Measurements from ENCODE around the gene ZNF860. TPM values are rescaled to one million over a fixed set of nuclear protein-coding genes. Genes with fewer than 3 reads are reported as not detected.

Gene ZNF860
- polyA plus RNA-seq, 1 of the 3 experiments (the other 2 are of a cell fraction): not detected

DNA sequence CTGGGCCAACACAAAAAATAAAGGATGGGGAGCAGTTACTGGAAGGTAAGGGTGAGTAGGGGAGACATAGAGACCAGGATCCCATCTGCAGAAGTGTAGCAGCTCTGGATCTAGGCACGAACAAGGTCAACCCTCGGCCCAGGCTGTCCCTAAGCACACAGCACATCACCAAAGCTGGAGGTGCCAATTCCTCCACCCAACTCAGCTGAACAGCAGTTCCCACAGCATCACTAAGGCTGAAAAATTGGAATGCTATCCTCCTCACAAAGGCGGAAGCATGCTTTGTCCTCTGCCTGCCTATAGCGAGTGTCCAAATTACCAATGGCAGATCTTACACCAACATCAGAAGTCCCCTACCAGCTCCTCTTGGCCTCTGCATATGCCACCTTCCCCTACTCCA lies 34.4 kb upstream of the ZNF860 start:
- Histone ChIP-seq H3F3A (replicated peaks; ENCODE audit: insufficient read depth) (no peaks in the 10 kb centered on the region), H3K36me3 (replicated peaks in 1 of 2; ENCODE audit: control insufficient read depth in 1 of 2, insufficient read depth in 2 of 2, low read length in 1 of 2) (no peaks in the 10 kb centered on the region), H3K4me2 (no peak overlapping the region), H3K79me2 (ENCODE audit: insufficient read depth) (no peaks in the 10 kb centered on the region), H4K20me1 (ENCODE audit: insufficient read depth) (no peaks in the 10 kb centered on the region), H3K9me2 (no peaks in the 10 kb centered on the region), H3K27ac (ENCODE audit: low read depth in 2 of 2, low read length in 1 of 2) (no peak overlapping the region), H2AFZ (ENCODE audit: low read depth) (no peak overlapping the region), H3K27me3 (ENCODE audit: insufficient read depth) (no peaks in the 10 kb centered on the region), H3K9me3 (no peaks in the 10 kb centered on the region), H3K9ac (no peak overlapping the region), H3K4me1 (ENCODE audit: control insufficient read depth in 1 of 2, insufficient read depth in 2 of 2, low read depth in 1 of 2, low read length in 1 of 2) (no peaks in the 10 kb centered on the region), H3K4me3 (ENCODE audit: low read depth in 2 of 2, low read length in 1 of 2) (no peak overlapping the region)
- no peak for TF ChIP-seq TEAD4 (IDR thresholded peaks at IDR 0.05; ENCODE audit: borderline replicate concordance, insufficient read depth)
- ChIA-PET CTCF (no interaction called here), POLR2A (no interaction called here)
- WGBS (ENCODE audit: low lambda C conversion rate): 51% methylated on average over 4 of the region's 4 CpGs
- no peak for DNase-seq

- no peaks in the 10 kb centered on the region for H3K4me1 ChIP-seq (ENCODE audit: control insufficient read depth in 1 of 2, insufficient read depth in 2 of 2, low read depth in 1 of 2, low read length in 1 of 2)
- POLR2A ChIA-PET: no interaction called here
- H3K36me3 ChIP-seq (replicated peaks in 1 of 2; ENCODE audit: control insufficient read depth in 1 of 2, insufficient read depth in 2 of 2, low read length in 1 of 2): no peaks in the 10 kb centered on the region
- WGBS (ENCODE audit: low lambda C conversion rate): 35% methylated on average over 6 of the region's 6 CpGs
- no peak overlapping the region for H3K4me2 ChIP-seq
- H3F3A ChIP-seq (replicated peaks; ENCODE audit: insufficient read depth): no peaks in the 10 kb centered on the region
- H3K9me2 ChIP-seq: no peaks in the 10 kb centered on the region
- DNase-seq: no peak
- no peak overlapping the region for H2AFZ ChIP-seq (ENCODE audit: low read depth)
- H3K4me3 ChIP-seq (ENCODE audit: low read depth in 2 of 2, low read length in 1 of 2): no peak overlapping the region
- no peaks in the 10 kb centered on the region for H4K20me1 ChIP-seq (ENCODE audit: insufficient read depth)
- H3K9ac ChIP-seq: no peak overlapping the region
- TF ChIP-seq JUND (IDR thresholded peaks at IDR 0.05): no peak
- no peak for TF ChIP-seq CHD2 (IDR thresholded peaks at IDR 0.05; ENCODE audit: low read length, partially characterized antibody)
- TF ChIP-seq EZH2phosphoT487 (IDR thresholded peaks at IDR 0.05; ENCODE audit: borderline replicate concordance, low read depth): no peak
- no peak for TF ChIP-seq MXI1 (IDR thresholded peaks at IDR 0.05; ENCODE audit: low read depth, low read length)
- TF ChIP-seq SMC3 (IDR thresholded peaks at IDR 0.05; ENCODE audit: low read depth, low read length): no peak
- TF ChIP-seq SIN3A (IDR thresholded peaks at IDR 0.05; ENCODE audit: borderline replicate concordance, low read depth, low read length): no peak
- TF ChIP-seq, protein P1, sequence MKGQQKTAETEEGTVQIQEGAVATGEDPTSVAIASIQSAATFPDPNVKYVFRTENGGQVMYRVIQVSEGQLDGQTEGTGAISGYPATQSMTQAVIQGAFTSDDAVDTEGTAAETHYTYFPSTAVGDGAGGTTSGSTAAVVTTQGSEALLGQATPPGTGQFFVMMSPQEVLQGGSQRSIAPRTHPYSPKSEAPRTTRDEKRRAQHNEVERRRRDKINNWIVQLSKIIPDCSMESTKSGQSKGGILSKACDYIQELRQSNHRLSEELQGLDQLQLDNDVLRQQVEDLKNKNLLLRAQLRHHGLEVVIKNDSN (IDR thresholded peaks at IDR 0.05; ENCODE audit: borderline replicate concordance, low read depth): no peak
- TF ChIP-seq PBX3 (IDR thresholded peaks at IDR 0.05): no peak
- no peak for TF ChIP-seq FOXM1 (IDR thresholded peaks at IDR 0.05; ENCODE audit: low read depth)
- no peak for TF ChIP-seq USF2 (IDR thresholded peaks at IDR 0.05; ENCODE audit: borderline replicate concordance, low read depth, low read length)
- no peak for TF ChIP-seq FOXJ3 (CRISPR knock-in tag; IDR thresholded peaks at IDR 0.05)
- TF ChIP-seq MEF2A (IDR thresholded peaks at IDR 0.05; ENCODE audit: borderline replicate concordance, low read depth): no peak
- no peak for TF ChIP-seq GATA2 (CRISPR knock-in tag; IDR thresholded peaks at IDR 0.05)
- TF ChIP-seq, protein P2, sequence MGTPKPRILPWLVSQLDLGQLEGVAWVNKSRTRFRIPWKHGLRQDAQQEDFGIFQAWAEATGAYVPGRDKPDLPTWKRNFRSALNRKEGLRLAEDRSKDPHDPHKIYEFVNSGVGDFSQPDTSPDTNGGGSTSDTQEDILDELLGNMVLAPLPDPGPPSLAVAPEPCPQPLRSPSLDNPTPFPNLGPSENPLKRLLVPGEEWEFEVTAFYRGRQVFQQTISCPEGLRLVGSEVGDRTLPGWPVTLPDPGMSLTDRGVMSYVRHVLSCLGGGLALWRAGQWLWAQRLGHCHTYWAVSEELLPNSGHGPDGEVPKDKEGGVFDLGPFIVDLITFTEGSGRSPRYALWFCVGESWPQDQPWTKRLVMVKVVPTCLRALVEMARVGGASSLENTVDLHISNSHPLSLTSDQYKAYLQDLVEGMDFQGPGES (IDR thresholded peaks at IDR 0.05; ENCODE audit: low read depth, low read length): no peak
- CTCF ChIA-PET: no interaction called here
- H3K27ac ChIP-seq (ENCODE audit: low read depth in 2 of 2, low read length in 1 of 2): no peak overlapping the region
- H3K79me2 ChIP-seq (ENCODE audit: insufficient read depth): no peaks in the 10 kb centered on the region
- H3K9me3 ChIP-seq: no peaks in the 10 kb centered on the region
- no peaks in the 10 kb centered on the region for H3K27me3 ChIP-seq (ENCODE audit: insufficient read depth)
These were observed 33.9 kb upstream of the ZNF860 start for GRCh38 chr3:31947671-31948091.
